Endothelial cell of umbilical vein (primary cell): Measurements from ENCODE around the gene APBA2. TPM values are rescaled to one million over a fixed set of nuclear protein-coding genes. Genes with fewer than 3 reads are reported as not detected.

Experiments
- BruUV-seq: library from RNA; stranded (reverse); fragments of 400-500 nt; replicated peaks from 2 replicates; lab custom pipeline; 2021; lab: Mats Ljungman, UMichigan
- CTCF ChIA-PET: fragments of 300-600, 350-600 bp; sonication (Branson Sonifier 250); formaldehyde crosslinking; loops from one replicate; lab custom pipeline; 2021; ENCODE audit warnings: antibody characterized with exemption, inconsistent platforms; lab: Charles Lee
- POLR2A ChIA-PET: fragments of 300-600, 350-600 bp; sonication (Branson Sonifier 250); formaldehyde crosslinking; loops from one replicate; lab custom pipeline; 2021; ENCODE audit warnings: antibody characterized with exemption, inconsistent platforms; lab: Charles Lee
- DNase-seq: peaks from one replicate; pipeline ENCODE4 v3.0.0-alpha.2; 2011; ENCODE audit warnings: low read depth, low spot score
- FAIRE-seq: peaks from 2 replicates; lab custom pipeline; 2011; peaks lifted over from hg19 to GRCh38; lab: Jason Lieb, UNC
- H2AFZ ChIP-seq: 2 replicates; pipeline ENCODE4 v1.6.0; 2012; ENCODE audit warnings: low read depth, low read length, control low read depth, inconsistent platforms
- H3K27ac ChIP-seq: 2 replicates; pipeline ENCODE4 v1.5.1; 2011; ENCODE audit warnings: low read depth, mild to moderate bottlenecking, control low read depth, low read length, moderate library complexity; ENCODE audit not compliant: insufficient read depth
- H3K27me3 ChIP-seq, 2 experiments: 2 replicates each; pipeline versions ENCODE4 v1.6.0 to v1.6.1; 2011; ENCODE audit warnings: low read length in 2 of 2, mixed read lengths in 1 of 2; ENCODE audit not compliant: control insufficient read depth in 2 of 2, insufficient read depth in 2 of 2
- H3K36me3 ChIP-seq, 2 experiments: 2 replicates in 1 of 2; 3 replicates in 1 of 2; pipeline ENCODE4 v1.5.1; 2011; ENCODE audit warnings: low read length in 2 of 2, mild to moderate bottlenecking in 1 of 2, moderate library complexity in 1 of 2; ENCODE audit not compliant: control insufficient read depth in 2 of 2, insufficient read depth in 2 of 2; ENCODE audit errors: extremely low read depth in 1 of 2
- H3K4me1 ChIP-seq: 3 replicates; pipeline ENCODE4 v1.5.1; 2011; ENCODE audit warnings: mild to moderate bottlenecking, low read length; ENCODE audit not compliant: control insufficient read depth, insufficient read depth; ENCODE audit errors: extremely low read depth
- H3K4me2 ChIP-seq: 2 replicates; pipeline ENCODE4 v1.6.1; 2011; ENCODE audit warnings: low read length, control low read depth, mixed read lengths; ENCODE audit not compliant: insufficient read depth
- H3K4me3 ChIP-seq, 3 experiments: fragments of 200-600 bp in 1 of 3; sonication (generic), shearing (Covaris generic) in 1 of 3; replicated peaks in 1 of 3; 2 replicates each; pipeline ENCODE4 v1.5.1; 2011 to 2016; ENCODE audit warnings: control low read depth in 3 of 3, low read length in 3 of 3, mild to moderate bottlenecking in 2 of 3, inconsistent platforms in 1 of 3, low read depth in 1 of 3, moderate library complexity in 1 of 3; ENCODE audit not compliant: insufficient read depth in 1 of 3
- H3K79me2 ChIP-seq: 2 replicates; pipeline ENCODE4 v1.6.0; 2012; ENCODE audit warnings: low read length, inconsistent platforms; ENCODE audit not compliant: control insufficient read depth, insufficient read depth
- H3K9ac ChIP-seq: replicated peaks from 2 replicates; pipeline ENCODE3; 2011; ENCODE audit warnings: low read length, control low read depth; ENCODE audit not compliant: insufficient read depth; ENCODE audit errors: extremely low read depth
- H3K9me1 ChIP-seq: replicated peaks from 3 replicates; pipeline ENCODE4 v1.6.0; 2011; ENCODE audit warnings: mild to moderate bottlenecking, low read length; ENCODE audit not compliant: control insufficient read depth, insufficient read depth; ENCODE audit errors: extremely low read depth
- H3K9me3 ChIP-seq: replicated peaks from 2 replicates; pipeline ENCODE4 v1.5.1; 2012; ENCODE audit warnings: low read length, inconsistent platforms; ENCODE audit not compliant: control insufficient read depth, insufficient read depth
- H4K20me1 ChIP-seq: replicated peaks from 2 replicates; pipeline ENCODE3; 2011; ENCODE audit warnings: mild to moderate bottlenecking, low read length; ENCODE audit not compliant: control insufficient read depth, insufficient read depth; ENCODE audit errors: extremely low read depth
- CTCF ChIP-seq, 2 donors: IDR thresholded peaks; 1 replicate in 1 of 2; 2 replicates in 1 of 2; pipeline ENCODE4 v1.5.1; 2011; ENCODE audit warnings: low read length in 2 of 2, mild to moderate bottlenecking in 2 of 2, moderate library complexity in 2 of 2, control low read depth in 1 of 2, inconsistent platforms in 1 of 2, low read depth in 1 of 2; ENCODE audit not compliant: insufficient read depth in 1 of 2; ENCODE audit errors: extremely low read depth in 1 of 2
- EZH2 ChIP-seq: IDR thresholded peaks from 2 replicates; pipeline ENCODE4 v1.6.1; 2012; ENCODE audit warnings: borderline replicate concordance, low read depth, mild to moderate bottlenecking, moderate library complexity, low read length, inconsistent platforms; ENCODE audit not compliant: severe bottlenecking
- FOS ChIP-seq: IDR thresholded peaks from 2 replicates; pipeline ENCODE4 v1.6.1; 2011; ENCODE audit warnings: mild to moderate bottlenecking, low read length, moderate library complexity, borderline replicate concordance; ENCODE audit not compliant: insufficient read depth
- GATA2 ChIP-seq: IDR thresholded peaks from 2 replicates; pipeline ENCODE4 v1.7.0; 2011; ENCODE audit warnings: low read depth, mild to moderate bottlenecking, moderate library complexity, mixed read lengths, low read length; ENCODE audit not compliant: insufficient read length, insufficient read depth
- JUN ChIP-seq: IDR thresholded peaks from 2 replicates; pipeline ENCODE4 v1.6.1; 2011; ENCODE audit warnings: borderline replicate concordance, low read depth; ENCODE audit not compliant: insufficient read length, insufficient read depth
- MAX ChIP-seq: IDR thresholded peaks from 2 replicates; pipeline ENCODE4 v1.6.1; 2011; ENCODE audit not compliant: insufficient read depth, insufficient read length
- MYC ChIP-seq: IDR thresholded peaks from one replicate; pipeline ENCODE4 v1.6.1; 2011; ENCODE audit warnings: mild to moderate bottlenecking, low read depth, low read length
- POLR2A ChIP-seq: IDR thresholded peaks from 2 replicates; pipeline ENCODE4 v1.6.1; 2012; ENCODE audit warnings: low read depth, mild to moderate bottlenecking, control low read depth, low read length
- POLR2AphosphoS5 ChIP-seq: IDR thresholded peaks from 2 replicates; pipeline ENCODE4 v1.6.1; 2012; ENCODE audit warnings: low read depth, mild to moderate bottlenecking, control low read depth, low read length, moderate library complexity; ENCODE audit not compliant: insufficient read depth
- dilution Hi-C: fragments of 300-500 bp; cut with MboI; formaldehyde crosslinking; loops from one replicate; pipeline ENCODE4 v1.15.0; 2019; ENCODE audit warnings: low sequenced_read_pairs; ENCODE audit not compliant: extremely low pct_ligation_motif_present
- intact Hi-C: fragments of 100-400 bp; cut with micrococcal nuclease; formaldehyde crosslinking; loops from one replicate; pipeline ENCODE4 v1.10.0; 2022
- polyA plus RNA-seq, 4 experiments: library from polyadenylated mRNA; depleted of rRNA in 3 of 4; stranded (reverse) in 3 of 4; unstranded in 1 of 4; fragments of >200 nt; gene quantifications; 2 replicates each; pipeline versions ENCODE4 v1.2.1 to v1.2.3, GENCODE V29; 2011 to 2012; ENCODE audit warnings: missing spikeins in 1 of 4
- total RNA-seq: library from RNA; stranded (reverse); gene quantifications from 2 replicates; pipeline ENCODE4 v1.2.3, GENCODE V29; 2021

Gene APBA2
- total and polyA plus RNA-seq, 2 donors (not counting 3 experiments of a cell fraction or from before 2014, with no cell fraction given): 5.7 to 11.1 TPM

GRCh38 chr15:29066310-29066709 is 180.5 kb downstream of the APBA2 start:
- intact Hi-C loops: no loop called here
- no TSS peak for BruUV-seq

More at GRCh38 chr15:29066310-29066709, 180.5 kb downstream of the APBA2 start:
- H4K20me1 ChIP-seq: no peaks in the 10 kb centered on the region
- H3K9me1 ChIP-seq: no peaks in the 10 kb centered on the region
- no peaks in the 10 kb centered on the region for H3K79me2 ChIP-seq
- TF ChIP-seq POLR2A (no peak), POLR2AphosphoS5 (no peak), FOS (no peak), MAX (no peak), CTCF (IDR thresholded peaks at IDR 0.05; ENCODE audit: extremely low read depth in 1 of 2, insufficient read depth in 1 of 2, low read depth in 1 of 2, low read length in 2 of 2) (no peak), MYC (no peak), JUN (no peak), EZH2 (no peak), GATA2 (no peak)
- H3K36me3 ChIP-seq: no peaks in the 10 kb centered on the region
- H2AFZ ChIP-seq: no peak overlapping the region
- no peak overlapping the region for H3K4me2 ChIP-seq
- no peaks in the 10 kb centered on the region for H3K9me3 ChIP-seq
- no peak overlapping the region for H3K4me3 ChIP-seq
- H3K9ac ChIP-seq: no peak overlapping the region
- dilution Hi-C loops: no loop called here
- CTCF ChIA-PET: no interaction called here
- no peaks in the 10 kb centered on the region for H3K4me1 ChIP-seq
- H3K27ac ChIP-seq: no peak overlapping the region
- FAIRE-seq (no peak), DNase-seq (no peak)
- no peaks in the 10 kb centered on the region for H3K27me3 ChIP-seq
- POLR2A ChIA-PET: no interaction called here
